ENCODE measurements around the gene GALNTL6.

DNA sequence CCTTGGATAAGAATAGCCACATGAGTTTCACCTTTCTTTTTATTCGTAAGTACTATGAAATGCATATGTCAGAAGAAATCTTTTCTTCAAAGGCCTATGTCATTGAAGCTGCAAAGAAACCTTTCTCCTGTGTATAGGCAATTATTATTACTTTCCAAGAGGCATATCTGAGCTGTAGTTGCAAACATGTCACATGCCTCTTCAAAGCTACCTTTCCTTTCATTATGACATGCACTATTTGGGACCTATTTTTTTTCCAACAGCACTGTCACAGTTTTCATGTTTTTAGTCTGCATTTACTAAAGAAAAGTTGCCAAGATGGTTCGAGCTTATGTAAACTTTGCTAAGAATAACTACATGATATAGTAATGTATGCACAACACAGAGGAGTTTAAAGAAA, 806.6 kb downstream of the GALNTL6 start:
- TF ChIP-seq, protein P1, sequence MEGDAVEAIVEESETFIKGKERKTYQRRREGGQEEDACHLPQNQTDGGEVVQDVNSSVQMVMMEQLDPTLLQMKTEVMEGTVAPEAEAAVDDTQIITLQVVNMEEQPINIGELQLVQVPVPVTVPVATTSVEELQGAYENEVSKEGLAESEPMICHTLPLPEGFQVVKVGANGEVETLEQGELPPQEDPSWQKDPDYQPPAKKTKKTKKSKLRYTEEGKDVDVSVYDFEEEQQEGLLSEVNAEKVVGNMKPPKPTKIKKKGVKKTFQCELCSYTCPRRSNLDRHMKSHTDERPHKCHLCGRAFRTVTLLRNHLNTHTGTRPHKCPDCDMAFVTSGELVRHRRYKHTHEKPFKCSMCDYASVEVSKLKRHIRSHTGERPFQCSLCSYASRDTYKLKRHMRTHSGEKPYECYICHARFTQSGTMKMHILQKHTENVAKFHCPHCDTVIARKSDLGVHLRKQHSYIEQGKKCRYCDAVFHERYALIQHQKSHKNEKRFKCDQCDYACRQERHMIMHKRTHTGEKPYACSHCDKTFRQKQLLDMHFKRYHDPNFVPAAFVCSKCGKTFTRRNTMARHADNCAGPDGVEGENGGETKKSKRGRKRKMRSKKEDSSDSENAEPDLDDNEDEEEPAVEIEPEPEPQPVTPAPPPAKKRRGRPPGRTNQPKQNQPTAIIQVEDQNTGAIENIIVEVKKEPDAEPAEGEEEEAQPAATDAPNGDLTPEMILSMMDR (IDR thresholded peaks at IDR 0.05), result no peak
- TF ChIP-seq POLR2A (IDR thresholded peaks at IDR 0.05), result no peak

All from lower leg skin (tissue), 3 donors.